GM21825 (cell line): ENCODE data around the gene GHITM.
"Not testable (repeated sequence)": the region's sequence is repeated elsewhere in the genome, so short reads cannot be mapped to it uniquely, and the experiment has no call there.

Experiments
- ATAC-seq: cut with Tn5 transposase; IDR thresholded peaks from one replicate; pipeline ENCODE4 v1.9.1; 2021; ENCODE audit warnings: mild to moderate bottlenecking, moderate library complexity; ENCODE audit not compliant: unreplicated experiment

The GHITM gene

GRCh38 chr10:84147347-84147746 is 8.0 kb downstream of the GHITM start:
- ATAC-seq: no peak

- ATAC-seq: not testable (repeated sequence)
Observed at GRCh38 chr10:84148006-84148597, 8.8 kb downstream of the GHITM start.

- ATAC-seq: no peak
Observed at GRCh38 chr10:84149854-84150253, 10.5 kb downstream of the GHITM start.

DNA sequence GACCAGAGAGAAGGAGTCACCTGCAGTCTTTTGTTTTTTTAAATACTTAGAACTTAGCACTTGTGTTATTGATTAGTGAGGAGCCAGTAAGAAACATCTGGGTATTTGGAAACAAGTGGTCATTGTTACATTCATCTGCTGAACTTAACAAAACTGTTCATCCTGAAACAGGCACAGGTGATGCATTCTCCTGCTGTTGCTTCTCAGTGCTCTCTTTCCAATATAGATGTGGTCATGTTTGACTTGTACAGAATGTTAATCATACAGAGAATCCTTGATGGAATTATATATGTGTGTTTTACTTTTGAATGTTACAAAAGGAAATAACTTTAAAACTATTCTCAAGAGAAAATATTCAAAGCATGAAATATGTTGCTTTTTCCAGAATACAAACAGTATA is 13.5 kb downstream of the GHITM start:
- ATAC-seq: no peak

DNA sequence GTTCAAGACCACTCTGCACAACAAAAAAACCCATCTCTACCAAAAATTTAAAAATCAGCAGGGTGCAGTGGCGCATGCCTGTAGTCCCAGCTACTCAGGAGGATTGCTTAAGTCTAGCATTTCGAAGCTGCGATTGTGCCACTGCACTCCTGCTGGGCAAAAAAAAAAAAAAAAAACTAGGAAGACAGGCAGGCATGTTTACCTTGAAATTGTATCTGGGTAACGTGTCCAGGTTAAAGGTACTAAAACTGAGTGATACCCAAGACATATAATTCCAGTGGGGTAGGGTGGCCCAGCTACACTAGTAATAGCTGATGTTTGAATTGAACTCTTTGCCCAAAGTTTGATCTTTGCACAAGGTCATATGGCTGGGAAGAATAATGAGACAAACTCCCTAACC is 16.2 kb downstream of the GHITM start:
- no peak for ATAC-seq

DNA sequence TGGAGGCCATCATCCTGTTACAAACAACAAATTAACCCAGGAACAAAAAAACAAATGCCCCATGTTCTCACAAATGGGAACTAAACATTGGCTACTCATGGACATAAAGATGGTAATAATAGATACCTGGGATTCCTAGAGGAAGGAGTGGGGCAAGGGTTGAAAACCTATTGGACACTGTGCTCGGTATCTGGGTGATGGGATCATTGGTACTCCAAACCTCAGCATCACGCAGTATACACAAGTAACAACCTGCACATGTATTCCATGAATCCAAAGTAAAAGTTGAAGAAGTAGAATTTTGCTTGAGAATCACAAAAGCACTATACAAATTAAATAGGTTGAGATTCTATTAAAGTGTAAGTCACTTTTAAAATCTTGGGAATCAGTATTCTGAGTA is 16.7 kb downstream of the GHITM start:
- ATAC-seq: no peak

- no peak for ATAC-seq
Observed at GRCh38 chr10:84156768-84157167, 17.5 kb downstream of the GHITM start.

- no peak for ATAC-seq
Observed at GRCh38 chr10:84158061-84158460, 18.8 kb downstream of the GHITM start.

- ATAC-seq: no peak
Observed at GRCh38 chr10:84158550-84158949, 19.2 kb downstream of the GHITM start.

DNA sequence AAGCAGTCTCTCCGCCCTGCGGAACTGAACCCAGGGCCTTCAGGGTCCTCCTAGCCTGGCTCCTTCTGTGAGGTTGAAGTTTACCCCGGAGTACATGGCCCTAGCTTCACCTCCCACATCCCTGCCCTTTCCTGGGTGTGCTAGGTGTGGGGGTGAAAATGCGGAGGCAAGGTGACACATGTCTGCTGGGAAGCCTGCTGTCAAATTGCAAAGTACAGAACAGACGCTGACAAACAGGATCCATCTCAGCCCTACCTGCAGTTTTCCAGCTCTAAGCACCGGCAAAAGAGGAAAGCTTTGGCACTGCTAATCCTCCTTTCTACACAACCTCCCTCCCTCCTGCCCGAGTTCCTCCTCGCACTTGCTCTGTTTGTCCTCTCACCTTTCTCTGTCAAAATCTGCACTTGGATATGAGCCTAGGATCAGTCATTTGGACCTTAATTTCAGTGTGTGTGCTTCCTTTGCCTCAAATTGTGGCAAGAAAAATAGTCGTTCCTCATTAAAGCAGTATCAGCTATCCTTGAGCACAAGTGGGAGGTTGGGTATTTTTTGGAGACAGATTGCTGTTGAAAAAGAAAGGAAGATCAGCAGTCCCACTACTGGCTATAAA is 19.9 kb downstream of the GHITM start:
- ATAC-seq: no peak

DNA sequence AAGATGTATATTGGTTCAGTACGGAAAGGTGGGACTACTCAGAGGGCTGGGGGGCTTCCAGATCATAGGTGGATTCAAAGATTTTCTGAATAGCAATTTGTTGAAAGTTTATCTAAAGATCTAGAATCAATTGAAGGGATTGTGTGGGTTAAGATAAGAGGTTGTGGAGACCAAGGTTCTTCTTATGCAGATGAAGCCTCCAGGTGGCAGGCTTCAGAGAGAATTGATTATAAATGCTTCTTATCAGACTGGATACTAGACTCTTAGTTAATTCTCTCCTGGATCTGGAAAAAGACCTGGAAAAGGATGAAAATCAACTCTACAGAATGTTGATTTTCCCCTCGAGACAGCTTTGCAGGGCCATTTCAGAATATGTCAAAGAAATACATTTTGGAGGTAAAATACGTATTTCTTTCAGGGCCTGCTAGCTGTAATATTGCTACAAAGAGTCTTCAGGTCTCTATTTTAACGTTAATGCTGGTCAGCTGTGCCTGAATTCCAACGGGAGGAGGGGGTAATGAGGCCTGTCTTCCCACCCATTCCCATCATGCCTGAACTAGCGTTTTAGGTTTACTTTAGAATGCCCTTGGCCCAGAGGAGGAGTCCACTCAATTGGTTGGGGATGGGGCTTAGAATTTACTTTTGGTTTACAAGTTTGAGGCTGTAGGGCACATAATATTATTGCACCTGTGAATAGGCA is 21.5 kb downstream of the GHITM start:
- ATAC-seq: no peak

- no peak for ATAC-seq
Observed at GRCh38 chr10:84163996-84164395, 24.7 kb downstream of the GHITM start.

- no peak for ATAC-seq
Observed at GRCh38 chr10:84164442-84164841, 25.1 kb downstream of the GHITM start.

DNA sequence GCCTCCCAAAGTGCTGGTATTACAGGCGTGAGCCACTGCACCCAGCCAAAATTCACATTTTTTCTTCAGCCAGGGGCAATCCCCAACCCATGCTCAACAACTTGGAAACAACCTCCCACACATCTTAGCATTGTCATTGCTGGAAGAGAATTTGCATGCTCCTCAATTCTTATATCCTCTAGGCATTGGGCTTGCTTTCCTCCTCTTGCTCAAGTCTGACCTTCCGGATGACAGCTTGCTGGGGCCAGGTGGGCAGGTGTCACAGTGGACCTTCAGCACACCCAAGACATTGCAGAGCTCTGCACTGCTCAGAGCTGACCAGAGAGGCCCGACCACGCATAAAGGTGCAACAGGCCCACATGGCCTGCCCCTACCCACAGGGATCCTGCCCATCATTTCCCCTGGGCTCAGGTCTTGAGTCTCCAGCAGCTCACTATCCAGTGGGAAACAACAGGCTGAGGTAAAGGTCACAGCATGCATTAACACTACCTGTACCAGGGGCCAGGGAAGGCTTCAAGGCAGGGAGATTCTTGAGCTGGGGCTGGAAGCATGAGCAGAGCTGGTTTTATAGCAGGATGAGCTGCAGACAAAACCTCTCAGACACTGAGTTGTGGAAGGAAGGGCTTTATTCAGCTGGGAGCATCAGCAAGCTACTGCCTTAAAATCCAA is 27.4 kb downstream of the GHITM start:
- peak; percentile 54 for ATAC-seq

DNA sequence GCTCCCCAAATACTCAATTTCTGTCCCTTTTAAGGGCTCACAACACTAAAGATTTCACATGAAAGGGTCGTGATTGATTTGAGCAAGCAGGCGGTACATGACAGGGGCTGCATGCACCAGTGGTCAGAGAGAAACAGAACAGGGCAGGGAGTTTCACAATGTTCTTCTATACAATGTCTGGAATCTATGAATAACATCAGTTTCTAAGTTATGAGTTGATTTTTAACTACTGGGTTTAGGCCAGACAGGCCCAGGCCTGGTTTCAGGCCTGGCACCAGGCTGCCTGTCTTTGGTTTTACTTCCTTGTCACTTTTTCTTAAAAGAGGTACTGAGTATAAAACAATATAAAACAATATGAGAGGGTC is 28.0 kb downstream of the GHITM start:
- peak; percentile 6 for ATAC-seq

GRCh38 chr10:84168382-84168781 is 29.1 kb downstream of the GHITM start:
- ATAC-seq: not testable (repeated sequence)

DNA sequence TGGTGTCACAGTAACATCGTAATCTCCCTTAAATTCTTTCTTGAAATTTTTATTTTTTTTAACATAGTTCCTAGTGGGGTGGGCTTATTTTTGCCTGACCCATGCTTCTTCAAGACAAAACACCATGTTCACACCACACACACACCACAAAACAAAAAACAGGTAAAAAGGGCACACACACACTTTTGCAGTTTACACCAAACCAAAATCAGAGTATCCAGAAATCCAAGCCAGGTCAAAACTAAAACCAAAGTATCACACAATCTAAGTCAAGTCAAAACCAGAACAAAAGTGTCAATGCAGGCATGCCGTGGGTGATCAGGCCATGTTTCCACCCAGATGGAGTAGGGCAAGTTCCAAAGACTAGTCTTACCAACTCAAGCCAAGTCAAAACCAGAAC is 31.9 kb downstream of the GHITM start:
- not testable (repeated sequence) for ATAC-seq

DNA sequence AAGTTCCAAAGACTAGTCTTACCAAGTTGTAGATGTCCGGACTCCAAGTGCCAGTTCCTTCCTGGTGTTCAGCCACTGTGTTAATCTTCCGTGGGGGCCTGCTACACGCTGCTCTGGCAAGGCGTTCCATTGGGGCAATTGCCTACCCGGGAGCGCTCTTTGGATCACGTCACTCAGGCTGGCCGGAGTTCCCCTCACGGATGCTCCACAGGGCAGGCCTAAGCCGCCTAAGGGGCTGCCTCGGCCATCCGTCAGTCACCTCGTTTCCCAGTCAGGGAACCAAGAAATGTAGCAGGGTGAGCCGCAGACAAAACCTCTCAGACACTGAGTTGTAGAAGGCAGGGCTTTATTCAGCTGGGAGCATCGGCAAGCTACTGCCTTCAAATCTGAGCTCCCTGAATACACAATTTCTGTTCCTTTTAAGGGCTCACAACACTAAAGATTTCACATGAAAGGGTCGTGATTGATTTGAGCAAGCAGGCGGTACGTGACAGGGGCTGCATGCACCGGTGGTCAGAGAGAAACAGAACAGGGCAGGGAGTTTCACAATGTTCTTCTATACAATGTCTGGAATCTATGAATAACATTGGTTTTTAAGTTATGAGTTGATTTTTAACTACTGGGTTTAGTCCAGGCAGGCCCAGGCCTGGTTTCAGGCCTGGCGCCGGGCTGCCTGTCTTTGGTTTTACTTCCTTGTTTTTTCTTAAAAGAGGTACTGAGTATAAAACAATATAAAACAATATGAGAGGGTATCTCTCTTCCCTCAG is 32.6 kb downstream of the GHITM start:
- ATAC-seq: peak; percentile 33

DNA sequence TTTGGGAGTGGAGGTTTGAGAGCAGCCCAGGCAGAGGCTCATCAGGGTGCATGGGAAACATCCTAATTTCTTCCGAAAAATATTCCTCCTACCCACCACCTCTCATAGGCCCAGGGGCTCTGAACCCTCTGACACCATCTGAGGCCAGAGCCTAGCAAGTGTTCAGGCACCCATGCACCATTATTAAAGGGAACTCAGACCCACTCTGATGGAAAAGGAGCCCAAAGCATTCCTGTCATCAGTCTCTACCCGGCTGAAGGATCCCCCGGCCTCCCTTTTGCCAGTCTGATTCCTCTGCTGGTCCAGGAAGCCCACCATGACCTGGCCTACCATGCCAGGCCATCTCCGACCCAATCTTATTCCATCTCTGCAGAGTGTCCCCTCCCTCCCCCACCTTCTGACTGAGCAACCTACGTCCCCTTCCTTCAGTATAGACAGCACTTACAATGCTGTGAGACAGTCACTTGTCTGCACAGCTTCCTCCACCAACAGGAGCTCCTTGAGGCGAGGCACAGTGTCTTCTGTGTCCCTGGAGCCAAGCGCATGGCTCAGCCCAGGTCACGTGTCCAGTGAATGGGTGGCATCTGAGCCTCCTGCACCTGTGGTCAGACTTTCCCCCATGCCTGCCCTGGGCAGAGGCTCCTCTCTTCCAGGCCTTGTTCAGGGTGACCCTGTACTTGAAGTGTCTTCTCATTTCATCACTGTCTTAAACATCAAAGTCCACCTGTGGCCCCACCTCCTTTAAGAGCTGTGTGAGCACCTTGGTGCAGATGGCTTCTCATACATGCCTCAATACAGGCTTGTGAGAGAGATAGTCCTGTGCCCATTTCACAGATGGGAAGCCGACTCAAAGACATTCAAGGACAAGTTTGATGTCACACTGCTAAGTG is 33.4 kb downstream of the GHITM start:
- peak; percentile 39 for ATAC-seq

GRCh38 chr10:84173501-84173929 is 34.2 kb downstream of the GHITM start, which contains the start of gene GPR15LG:
TSS of gene GPR15LG (plus strand) at chr10:84173801. CDS start at chr10:84173852, 51 bp downstream.
- ATAC-seq: peak; percentile 52
